Neural cell (in vitro differentiated cells): ENCODE measurements around the gene ME3. TPM values are rescaled to one million over a fixed set of nuclear protein-coding genes. Genes with fewer than 3 reads are reported as not detected.

ENCODE experiments used
- H2AFZ ChIP-seq: fragments of 200-600, 300-800 bp; sonication (generic), shearing (Covaris generic); 2 replicates; pipeline ENCODE4 v1.6.0; 2014; ENCODE audit warnings: low read depth, mild to moderate bottlenecking, antibody characterized with exemption, low read length, moderate library complexity
- H3F3A ChIP-seq: fragments of 200-600 bp; shearing (Covaris generic); 2 replicates; pipeline ENCODE4 v1.6.1; 2016; ENCODE audit warnings: mild to moderate bottlenecking, moderate library complexity, mixed read lengths, antibody characterized with exemption, low read length; ENCODE audit not compliant: insufficient read depth, poor library complexity, severe bottlenecking
- H3K27ac ChIP-seq: fragments of 200-600, 300-800 bp; sonication (generic), shearing (Covaris generic); 2 replicates; pipeline ENCODE4 v1.5.1; 2014; ENCODE audit warnings: mild to moderate bottlenecking, low read length, moderate library complexity
- H3K27me3 ChIP-seq: fragments of 300-800, 200-600 bp; sonication (generic), shearing (Covaris generic); 2 replicates; pipeline ENCODE4 v1.6.0; 2014; ENCODE audit warnings: mild to moderate bottlenecking, low read depth, low read length, moderate library complexity; ENCODE audit not compliant: insufficient read depth
- H3K36me3 ChIP-seq: fragments of 300-800, 200-600 bp; sonication (generic), shearing (Covaris generic); 2 replicates; pipeline ENCODE4 v1.5.1; 2014; ENCODE audit warnings: mild to moderate bottlenecking, antibody characterized with exemption, low read length, moderate library complexity; ENCODE audit not compliant: insufficient read depth
- H3K4me2 ChIP-seq: fragments of 300-800, 200-600 bp; sonication (generic), shearing (Covaris generic); 2 replicates; pipeline ENCODE4 v1.6.0; 2014; ENCODE audit warnings: mild to moderate bottlenecking, low read length
- H3K4me3 ChIP-seq: fragments of 300-800, 200-600 bp; sonication (generic), shearing (Covaris generic); 2 replicates; pipeline ENCODE4 v1.5.1; 2014; ENCODE audit warnings: mild to moderate bottlenecking, low read length, moderate library complexity
- H3K79me2 ChIP-seq: fragments of 200-600 bp; shearing (Covaris generic); replicated peaks from 2 replicates; pipeline ENCODE4 v1.6.0; 2014; ENCODE audit warnings: mild to moderate bottlenecking, low read length, moderate library complexity; ENCODE audit not compliant: insufficient read depth
- H3K9ac ChIP-seq: fragments of 300-800, 200-600 bp; sonication (generic), shearing (Covaris generic); 2 replicates; pipeline ENCODE4 v1.6.1; 2016; ENCODE audit warnings: mild to moderate bottlenecking, low read length, mixed read lengths
- H3K9me2 ChIP-seq: fragments of 200-600 bp; shearing (Covaris generic); 2 replicates; pipeline ENCODE4 v1.6.1; 2016; ENCODE audit warnings: mild to moderate bottlenecking, low read length, mixed read lengths; ENCODE audit not compliant: insufficient read depth
- H3K9me3 ChIP-seq: fragments of 200-600, 300-800 bp; sonication (generic), shearing (Covaris generic); 2 replicates; pipeline ENCODE4 v1.6.1; 2016; ENCODE audit warnings: mild to moderate bottlenecking, mixed run types, low read length, moderate library complexity, mixed read lengths
- H4K20me1 ChIP-seq: fragments of 200-600 bp; shearing (Covaris generic); 2 replicates; pipeline ENCODE4 v1.6.1; 2016; ENCODE audit warnings: mild to moderate bottlenecking, mixed run types; ENCODE audit not compliant: insufficient read depth
- EP300 ChIP-seq: fragments of 450-650 bp; conservative IDR thresholded peaks from 2 replicates; pipeline ENCODE4 v1.6.1; 2014; ENCODE audit warnings: antibody characterized with exemption, mild to moderate bottlenecking, moderate library complexity; ENCODE audit not compliant: poor library complexity, severe bottlenecking
- EZH2 ChIP-seq: fragments of 200-600, 300-800 bp; shearing (Covaris generic), sonication (generic); IDR thresholded peaks from 2 replicates; pipeline ENCODE4 v1.6.1; 2014; ENCODE audit warnings: antibody characterized with exemption, low read length, borderline replicate concordance, mild to moderate bottlenecking; ENCODE audit not compliant: insufficient read depth, poor library complexity, severe bottlenecking
- MXI1 ChIP-seq: fragments of 450-650 bp; conservative IDR thresholded peaks from 2 replicates; pipeline ENCODE4 v1.6.1; 2014; ENCODE audit warnings: antibody characterized with exemption, mild to moderate bottlenecking; ENCODE audit not compliant: poor library complexity, severe bottlenecking
- POLR2AphosphoS5 ChIP-seq: IDR thresholded peaks from 2 replicates; pipeline ENCODE4 v1.6.1; 2012
- RAD21 ChIP-seq: fragments of 450-650 bp; conservative IDR thresholded peaks from 2 replicates; pipeline ENCODE4 v1.6.1; 2014; ENCODE audit warnings: antibody characterized with exemption, mild to moderate bottlenecking, moderate library complexity
- SMC3 ChIP-seq: fragments of 450-650 bp; conservative IDR thresholded peaks from 2 replicates; pipeline ENCODE4 v1.6.1; 2014; ENCODE audit warnings: antibody characterized with exemption, mild to moderate bottlenecking, moderate library complexity; ENCODE audit not compliant: poor library complexity
- TAF1 ChIP-seq: IDR thresholded peaks from 2 replicates; pipeline ENCODE4 v1.6.1; 2012; ENCODE audit warnings: low read depth
- polyA plus RNA-seq: library from polyadenylated mRNA; depleted of rRNA; stranded (reverse); fragments of >200 nt; gene quantifications from 2 replicates; pipeline ENCODE4 v1.2.3, GENCODE V29; 2014
- TF ChIP-seq, protein P1 (sequence below): fragments of 450-650 bp; IDR thresholded peaks from 2 replicates; pipeline ENCODE4 v1.5.1; 2014; ENCODE audit warnings: antibody characterized with exemption, mild to moderate bottlenecking, moderate library complexity; ENCODE audit not compliant: poor library complexity, severe bottlenecking
- TF ChIP-seq, protein P2 (sequence below): IDR thresholded peaks from 2 replicates; pipeline ENCODE4 v1.6.1; 2012; ENCODE audit warnings: borderline replicate concordance

ME3 gene
- polyA plus RNA-seq, 1 donor from 2014 or later: 2.1 TPM

DNA sequence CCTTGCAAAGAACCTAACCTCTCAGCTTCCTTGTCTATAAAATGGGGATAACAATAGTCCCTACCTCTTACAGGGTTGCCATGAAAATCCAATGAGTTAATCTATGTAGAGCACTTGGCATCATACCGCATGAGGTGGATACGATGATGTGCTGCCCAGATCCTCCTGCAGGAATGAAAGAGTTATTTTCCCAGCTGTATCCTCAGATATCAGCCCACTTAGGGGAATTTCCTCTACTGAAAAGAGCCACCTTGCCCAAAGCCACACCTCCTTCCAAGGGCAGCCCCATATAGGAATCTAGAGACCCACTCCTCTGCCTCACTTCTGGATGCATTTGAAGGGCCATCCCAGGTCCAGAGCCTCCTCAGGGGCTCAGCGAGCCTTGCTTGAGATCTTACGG, 169.3 kb downstream of the ME3 start:
- Histone ChIP-seq H3K4me3 (no peak overlapping the region), H3K9me3 (no peaks in the 10 kb centered on the region), H3K9ac (no peak overlapping the region), H3K4me2 (no peak overlapping the region), H3K79me2 (no peaks in the 10 kb centered on the region), H2AFZ (no peak overlapping the region), H3K36me3 (no peaks in the 10 kb centered on the region), H3K27me3 (no peaks in the 10 kb centered on the region), H3F3A (no peaks in the 10 kb centered on the region), H4K20me1 (no peaks in the 10 kb centered on the region), H3K9me2 (no peaks in the 10 kb centered on the region), H3K27ac (no peak overlapping the region)
- TF ChIP-seq TAF1 (no peak), POLR2AphosphoS5 (no peak), SMC3 (no peak), RAD21 (no peak), MXI1 (no peak), EZH2 (no peak), EP300 (no peak)
- TF ChIP-seq, protein P1, sequence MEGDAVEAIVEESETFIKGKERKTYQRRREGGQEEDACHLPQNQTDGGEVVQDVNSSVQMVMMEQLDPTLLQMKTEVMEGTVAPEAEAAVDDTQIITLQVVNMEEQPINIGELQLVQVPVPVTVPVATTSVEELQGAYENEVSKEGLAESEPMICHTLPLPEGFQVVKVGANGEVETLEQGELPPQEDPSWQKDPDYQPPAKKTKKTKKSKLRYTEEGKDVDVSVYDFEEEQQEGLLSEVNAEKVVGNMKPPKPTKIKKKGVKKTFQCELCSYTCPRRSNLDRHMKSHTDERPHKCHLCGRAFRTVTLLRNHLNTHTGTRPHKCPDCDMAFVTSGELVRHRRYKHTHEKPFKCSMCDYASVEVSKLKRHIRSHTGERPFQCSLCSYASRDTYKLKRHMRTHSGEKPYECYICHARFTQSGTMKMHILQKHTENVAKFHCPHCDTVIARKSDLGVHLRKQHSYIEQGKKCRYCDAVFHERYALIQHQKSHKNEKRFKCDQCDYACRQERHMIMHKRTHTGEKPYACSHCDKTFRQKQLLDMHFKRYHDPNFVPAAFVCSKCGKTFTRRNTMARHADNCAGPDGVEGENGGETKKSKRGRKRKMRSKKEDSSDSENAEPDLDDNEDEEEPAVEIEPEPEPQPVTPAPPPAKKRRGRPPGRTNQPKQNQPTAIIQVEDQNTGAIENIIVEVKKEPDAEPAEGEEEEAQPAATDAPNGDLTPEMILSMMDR: no peak
- TF ChIP-seq, protein P2, sequence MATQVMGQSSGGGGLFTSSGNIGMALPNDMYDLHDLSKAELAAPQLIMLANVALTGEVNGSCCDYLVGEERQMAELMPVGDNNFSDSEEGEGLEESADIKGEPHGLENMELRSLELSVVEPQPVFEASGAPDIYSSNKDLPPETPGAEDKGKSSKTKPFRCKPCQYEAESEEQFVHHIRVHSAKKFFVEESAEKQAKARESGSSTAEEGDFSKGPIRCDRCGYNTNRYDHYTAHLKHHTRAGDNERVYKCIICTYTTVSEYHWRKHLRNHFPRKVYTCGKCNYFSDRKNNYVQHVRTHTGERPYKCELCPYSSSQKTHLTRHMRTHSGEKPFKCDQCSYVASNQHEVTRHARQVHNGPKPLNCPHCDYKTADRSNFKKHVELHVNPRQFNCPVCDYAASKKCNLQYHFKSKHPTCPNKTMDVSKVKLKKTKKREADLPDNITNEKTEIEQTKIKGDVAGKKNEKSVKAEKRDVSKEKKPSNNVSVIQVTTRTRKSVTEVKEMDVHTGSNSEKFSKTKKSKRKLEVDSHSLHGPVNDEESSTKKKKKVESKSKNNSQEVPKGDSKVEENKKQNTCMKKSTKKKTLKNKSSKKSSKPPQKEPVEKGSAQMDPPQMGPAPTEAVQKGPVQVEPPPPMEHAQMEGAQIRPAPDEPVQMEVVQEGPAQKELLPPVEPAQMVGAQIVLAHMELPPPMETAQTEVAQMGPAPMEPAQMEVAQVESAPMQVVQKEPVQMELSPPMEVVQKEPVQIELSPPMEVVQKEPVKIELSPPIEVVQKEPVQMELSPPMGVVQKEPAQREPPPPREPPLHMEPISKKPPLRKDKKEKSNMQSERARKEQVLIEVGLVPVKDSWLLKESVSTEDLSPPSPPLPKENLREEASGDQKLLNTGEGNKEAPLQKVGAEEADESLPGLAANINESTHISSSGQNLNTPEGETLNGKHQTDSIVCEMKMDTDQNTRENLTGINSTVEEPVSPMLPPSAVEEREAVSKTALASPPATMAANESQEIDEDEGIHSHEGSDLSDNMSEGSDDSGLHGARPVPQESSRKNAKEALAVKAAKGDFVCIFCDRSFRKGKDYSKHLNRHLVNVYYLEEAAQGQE: no peak

DNA sequence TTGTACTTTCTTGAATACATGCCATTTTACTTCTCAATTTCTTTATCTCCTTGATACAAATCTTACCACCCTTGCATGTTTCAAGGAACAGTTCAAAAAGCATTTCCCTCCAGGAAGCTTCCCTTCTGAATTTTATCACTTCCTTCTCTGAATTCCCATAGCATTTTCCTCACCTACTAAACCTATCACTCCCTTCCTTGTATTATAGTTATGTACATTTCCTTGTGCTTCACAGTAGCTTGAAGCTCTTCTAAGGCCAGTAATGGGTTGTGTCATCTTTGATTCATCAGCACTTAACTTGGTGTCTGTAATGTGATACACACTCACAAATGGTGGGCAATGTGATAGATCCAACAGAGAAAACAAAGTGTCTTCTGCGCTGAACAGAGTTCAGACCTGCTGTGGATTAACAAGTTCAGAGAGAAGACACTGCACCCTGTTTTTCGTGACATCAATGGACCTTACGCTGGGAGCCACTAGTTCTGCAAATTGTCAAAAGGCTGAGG, 170.2 kb downstream of the ME3 start:
- H2AFZ ChIP-seq: no peak overlapping the region
- TF ChIP-seq TAF1 (no peak), RAD21 (no peak), POLR2AphosphoS5 (no peak), EP300 (no peak), EZH2 (no peak), MXI1 (no peak), SMC3 (no peak)
- TF ChIP-seq, protein P1: no peak
- TF ChIP-seq, protein P2: no peak
- H3K27ac ChIP-seq: no peak overlapping the region
- H3K9me2 ChIP-seq: no peaks in the 10 kb centered on the region
- H3K36me3 ChIP-seq: no peaks in the 10 kb centered on the region
- H4K20me1 ChIP-seq: no peaks in the 10 kb centered on the region
- H3F3A ChIP-seq: no peaks in the 10 kb centered on the region
- no peak overlapping the region for H3K9ac ChIP-seq
- no peak overlapping the region for H3K4me3 ChIP-seq
- H3K79me2 ChIP-seq: no peaks in the 10 kb centered on the region
- no peaks in the 10 kb centered on the region for H3K9me3 ChIP-seq
- no peaks in the 10 kb centered on the region for H3K27me3 ChIP-seq
- H3K4me2 ChIP-seq: no peak overlapping the region
